Measurements from ENCODE around the gene CBLB. TPM values are rescaled to one million over a fixed set of nuclear protein-coding genes. Genes with fewer than 3 reads are reported as not detected.
A peak's percentile ranks its signal among the peaks of the same experiment; 100 is the strongest.

CBLB gene
- total and polyA plus RNA-seq, 2 of the 4 experiments (the other 2 are of a cell fraction) = 10.1 to 20.1 TPM

DNA sequence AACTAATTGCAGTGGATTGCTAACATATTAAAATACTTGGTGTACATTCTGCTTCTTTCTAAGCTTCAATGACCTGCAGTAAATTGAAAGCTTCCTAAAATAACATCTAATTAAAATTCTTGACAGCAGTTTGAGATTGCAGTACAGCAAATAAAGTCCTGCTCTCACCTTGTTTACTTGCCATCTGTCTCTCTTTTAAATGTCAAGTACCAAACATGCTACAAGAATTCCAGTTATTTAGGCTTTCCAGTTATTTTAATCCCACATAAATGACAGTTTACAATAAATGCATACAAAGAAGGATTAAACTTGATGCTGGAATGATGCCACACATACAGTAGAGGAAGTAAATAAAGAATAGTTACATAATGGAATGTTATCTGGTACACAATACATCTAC is 33.2 kb downstream of the CBLB start (continued):
- no peak for TF ChIP-seq ELK1 (IDR thresholded peaks at IDR 0.05; ENCODE audit: borderline replicate concordance, low read depth, low read length)

GRCh38 chr3:105834768-105835167 is 34.0 kb downstream of the CBLB start:
- ATAC-seq (ENCODE audit: low read depth) (no peak), DNase-seq (no peak)
- H3K4me1 ChIP-seq (ENCODE audit: control insufficient read depth, insufficient read depth, low read length) = peaks cover 7% of the 10 kb centered on the region
- 100% methylated on average over 1 of the region's 3 CpGs; no CpG with 5 or more reads in 1 of the 2 experiments for WGBS, 2 experiments (ENCODE audit: extremely low coverage in 2 of 2, insufficient read length in 1 of 2)
- 0 out of 2 replicates have a peak, but pooled peaks cover 3% of the 10 kb centered on the region for H4K20me1 ChIP-seq (ENCODE audit: insufficient read depth, low read length)
- H2BK20ac ChIP-seq (ENCODE audit: low read depth, low read length) = no peak overlapping the region
- ChIA-PET CTCF (interaction anchor here (0.6 kb wide), 1 partner anchor 691 kb away, joined by 3 read pairs; no protein-coding TSS in a partner anchor), POLR2A (ENCODE audit: unreplicated experiment) (interaction anchor here (0.6 kb wide), 1 partner anchor 794 kb away, joined by 4 read pairs; no protein-coding TSS in a partner anchor)
- no peak overlapping the region for H3K4me3 ChIP-seq (ENCODE audit: insufficient read depth, low read depth, low read length)
- H2BK120ac ChIP-seq (ENCODE audit: low read depth, low read length) = no peak overlapping the region
- no peak overlapping the region for H2AK9ac ChIP-seq (replicated peaks; ENCODE audit: low read depth, low read length, poor library complexity)
- H3K23ac ChIP-seq (ENCODE audit: low read depth, low read length) = no peak overlapping the region
- in situ Hi-C loops (cut with MboI; ENCODE audit: low sequenced_read_pairs) (no loop called here), intact Hi-C loops (cut with micrococcal nuclease) (loop anchor here (10.0 kb wide), 1 partner anchor 280 kb away; no protein-coding TSS in a partner anchor), dilution Hi-C loops (cut with HindIII; ENCODE audit: low sequenced_read_pairs, unreplicated experiment) (no loop called here)
- H3K56ac ChIP-seq (ENCODE audit: extremely low read depth, insufficient read depth, low read length) = no peak overlapping the region
- peak overlapping the region; percentile 47; the same call in 1 of the 2 replicates for H3K18ac ChIP-seq (ENCODE audit: low read depth, low read length)
- no peak overlapping the region for H2AK5ac ChIP-seq (ENCODE audit: low read depth, low read length)
- no peak overlapping the region for H3K9ac ChIP-seq (ENCODE audit: low read depth, low read length)
- H3K9me1 ChIP-seq (ENCODE audit: insufficient read depth, low read length) = no peaks in the 10 kb centered on the region
- no TSS peak for BruUV-seq (replicated peaks)
- 0 out of 2 replicates have a peak, but pooled peaks have one; percentile 21 for TF ChIP-seq CEBPB (IDR thresholded peaks at IDR 0.05; ENCODE audit: low read depth, low read length)
- no peak for TF ChIP-seq MAZ (IDR thresholded peaks at IDR 0.05; ENCODE audit: borderline replicate concordance, low read depth, low read length)
- no peak overlapping the region for H4K91ac ChIP-seq (ENCODE audit: insufficient read depth, low read depth, low read length)
- H3K36me3 ChIP-seq (ENCODE audit: control insufficient read depth, insufficient read depth, low read length) = no peaks in the 10 kb centered on the region
- H3K4me2 ChIP-seq (ENCODE audit: low read depth, low read length) = no peak overlapping the region
- H2BK15ac ChIP-seq (ENCODE audit: low read depth, low read length) = no peak overlapping the region
- H2BK5ac ChIP-seq (ENCODE audit: low read depth, low read length, poor library complexity, severe bottlenecking) = no peak overlapping the region
- no peaks in the 10 kb centered on the region for H3K9me3 ChIP-seq (ENCODE audit: control insufficient read depth, insufficient read depth, low read length)
- peaks cover 0 to 18% of the 10 kb centered on the region in 2 experiments; a peak in 2 of 4 replicates for H3K79me1 ChIP-seq (ENCODE audit: low read depth in 1 of 2, low read length in 2 of 2)
- H2AFZ ChIP-seq (replicated peaks; ENCODE audit: low read length, poor library complexity) = no peak overlapping the region
- no peak overlapping the region for H3K14ac ChIP-seq (replicated peaks; ENCODE audit: low read depth, low read length)
- no peaks in the 10 kb centered on the region for H3K27me3 ChIP-seq (ENCODE audit: control insufficient read depth, insufficient read depth, low read length)
- no peak overlapping the region for H4K8ac ChIP-seq (ENCODE audit: low read depth in 2 of 2, low read length in 2 of 2)
- H3K27ac ChIP-seq (ENCODE audit: insufficient read depth, low read length) = no peak overlapping the region
- H3K4ac ChIP-seq (ENCODE audit: low read depth, low read length) = no peak overlapping the region
- no peak overlapping the region; the same call in 1 of the 2 replicates for H4K5ac ChIP-seq (ENCODE audit: low read depth, low read length)
